CD4-positive, alpha-beta T cell treated with Interleukin-12 subunit alpha and Interleukin-12 subunit beta, for 1 hour (primary cell): ENCODE data around the gene LAMA5.

Experiments
- DNase-seq: peaks from one replicate; pipeline ENCODE4 v3.0.0-alpha.2; 2020

Gene LAMA5

DNA sequence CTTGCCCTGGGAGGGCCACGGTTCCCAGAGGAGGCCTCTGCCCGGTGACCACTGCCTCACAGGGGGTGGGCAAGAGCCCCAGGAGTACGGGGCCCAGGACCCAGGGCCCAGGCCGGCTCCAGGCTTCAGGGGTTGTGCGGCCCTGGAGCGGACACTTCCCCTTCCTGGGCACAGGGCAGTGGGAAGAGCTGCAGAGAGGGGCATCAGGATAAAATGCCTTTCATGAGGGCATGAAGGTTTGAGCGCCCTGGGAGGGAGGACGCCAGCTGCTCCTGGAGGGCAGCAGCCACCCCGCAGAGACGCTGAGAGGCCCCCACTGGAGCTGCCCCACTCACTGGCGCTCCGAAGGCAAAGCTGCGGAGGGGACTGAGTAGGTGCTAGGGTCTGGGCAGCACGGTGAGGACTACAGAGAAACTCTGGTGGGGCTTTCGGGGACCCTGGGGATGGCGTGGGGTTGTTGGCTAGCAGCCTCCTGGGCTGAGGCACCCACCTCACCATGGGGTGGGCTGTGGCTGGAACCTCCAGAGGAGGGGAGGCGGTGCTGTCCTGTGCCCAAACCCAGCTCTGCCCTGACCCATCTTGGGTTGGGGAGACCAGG lies 10.4 kb downstream of the LAMA5 start:
- no peak for DNase-seq

GRCh38 chr20:62355878-62356588 lies 11.1 kb downstream of the LAMA5 start:
- DNase-seq = no peak

GRCh38 chr20:62355516-62355877 lies 11.6 kb downstream of the LAMA5 start:
- DNase-seq = no peak

DNA sequence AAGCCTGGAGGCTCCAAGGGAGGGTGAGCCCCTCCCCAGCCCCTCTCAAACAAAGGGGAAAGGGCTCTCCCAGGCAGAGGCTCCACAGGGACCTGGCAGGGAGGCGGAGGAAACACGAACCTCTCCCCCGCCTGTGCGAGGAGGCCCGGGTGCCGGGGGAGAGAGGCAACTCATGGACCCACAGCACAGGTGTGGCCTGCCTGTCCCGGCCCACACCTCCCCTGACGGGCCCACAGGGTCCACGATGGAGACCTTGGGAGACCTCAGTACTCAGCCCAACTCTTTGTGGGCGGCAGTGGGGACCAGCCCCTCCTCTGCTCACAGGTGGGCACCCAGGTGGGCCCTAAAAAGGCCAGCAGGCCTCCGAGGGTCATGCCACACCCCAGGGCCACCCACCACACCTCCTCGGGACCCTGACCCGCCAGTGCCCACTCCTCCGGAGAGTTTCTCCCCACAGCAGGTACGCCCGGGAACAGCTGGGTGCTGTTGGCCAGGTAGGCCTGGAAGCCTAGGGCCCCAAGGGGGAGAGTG lies 12.2 kb downstream of the LAMA5 start:
- no peak for DNase-seq

DNA sequence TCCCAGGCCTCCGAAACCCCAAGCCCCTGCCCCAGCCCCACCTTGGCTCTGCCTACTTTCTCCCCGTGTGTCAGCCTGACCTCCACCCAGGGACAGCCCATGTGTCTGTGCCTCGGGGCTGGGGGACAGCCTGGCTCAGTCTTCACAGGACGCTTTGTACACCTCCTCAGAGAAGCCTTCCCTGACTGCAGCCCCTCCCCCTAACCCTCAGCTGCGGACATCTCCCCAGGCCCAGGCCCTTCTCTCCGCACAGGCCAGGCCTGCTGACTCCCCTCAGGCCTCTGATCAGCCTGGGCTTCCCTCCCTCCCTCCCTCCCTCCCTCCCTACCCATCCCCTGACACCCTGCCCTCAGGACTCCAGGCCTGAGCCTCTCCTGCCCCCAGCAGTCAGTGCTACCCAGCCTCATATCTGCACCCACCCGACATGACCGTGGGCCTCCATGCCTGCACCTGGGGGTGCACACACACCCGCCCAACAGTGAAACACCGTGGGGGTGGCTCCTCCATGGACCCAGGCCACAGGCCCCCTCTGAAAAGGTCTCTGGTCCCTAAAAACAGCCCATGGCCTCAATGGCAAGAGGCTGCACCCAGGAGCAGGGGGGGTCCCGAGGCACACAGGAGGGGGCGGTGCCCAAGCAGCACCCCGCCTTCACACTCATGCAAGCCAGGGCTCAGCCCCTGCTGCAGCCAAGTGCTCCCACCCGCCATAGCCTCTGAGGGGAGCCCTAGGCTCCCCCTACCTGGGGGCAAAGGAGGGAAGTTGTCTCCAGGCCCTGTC lies 12.9 kb downstream of the LAMA5 start:
- no peak for DNase-seq

- no peak for DNase-seq
Measured at GRCh38 chr20:62353289-62354030, 13.7 kb downstream of the LAMA5 start.

- DNase-seq = no peak
Measured at GRCh38 chr20:62352402-62353288, 14.5 kb downstream of the LAMA5 start.

GRCh38 chr20:62351469-62352401 lies 15.4 kb downstream of the LAMA5 start:
- DNase-seq = no peak

- DNase-seq = no peak
Measured at GRCh38 chr20:62350629-62351422, 16.3 kb downstream of the LAMA5 start.

GRCh38 chr20:62350098-62350628 lies 16.9 kb downstream of the LAMA5 start:
- no peak for DNase-seq

DNA sequence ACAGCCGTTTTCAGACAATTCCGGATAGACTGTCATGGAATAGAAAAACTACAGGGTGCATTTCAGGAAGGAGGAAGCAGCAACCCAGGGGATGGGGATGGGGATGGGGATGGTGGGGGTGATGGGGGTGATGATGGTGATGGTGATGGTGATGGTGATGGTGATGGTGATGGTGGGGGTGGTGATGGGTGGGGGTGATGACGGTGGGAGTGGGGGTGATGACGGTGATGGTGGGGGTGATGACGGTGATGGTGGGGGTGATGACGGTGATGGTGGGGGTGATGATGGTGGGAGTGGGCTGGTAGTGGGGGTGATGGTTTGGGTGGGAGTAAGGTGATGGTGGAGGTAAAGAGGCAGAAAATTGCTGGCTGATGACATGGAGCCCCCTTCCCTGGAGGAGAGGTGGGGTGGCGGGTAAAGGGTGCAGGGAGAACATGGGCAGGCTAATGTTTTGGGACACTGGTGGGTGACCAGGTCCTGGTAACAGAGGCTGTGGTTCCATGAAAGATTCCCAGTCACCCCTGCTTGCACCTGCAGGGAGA lies 17.5 kb downstream of the LAMA5 start:
- no peak for DNase-seq

DNA sequence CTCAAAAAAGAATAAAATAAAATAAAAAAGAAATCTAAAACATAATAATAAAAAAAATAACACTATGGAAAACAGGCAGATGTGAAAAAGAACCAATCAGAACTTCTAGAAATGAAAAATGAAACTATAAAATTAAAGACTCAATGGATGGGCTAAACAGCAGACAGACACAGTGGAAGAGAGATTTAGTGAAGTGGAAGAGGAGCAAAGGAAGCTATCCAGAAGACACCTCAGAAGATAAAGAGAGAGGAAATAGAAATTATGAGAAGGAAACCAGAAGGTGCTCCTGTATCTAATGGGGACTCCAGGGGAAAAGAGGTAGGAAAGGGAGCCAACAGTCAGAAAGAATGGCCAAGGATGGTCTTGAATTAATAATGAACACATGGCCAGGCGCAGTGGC lies 18.5 kb downstream of the LAMA5 start:
- DNase-seq = no peak

GRCh38 chr20:62347445-62347844 lies 19.7 kb downstream of the LAMA5 start:
- DNase-seq = no peak

GRCh38 chr20:62347151-62347404 lies 20.0 kb downstream of the LAMA5 start:
- DNase-seq = no peak

GRCh38 chr20:62346398-62347150 lies 20.5 kb downstream of the LAMA5 start:
- DNase-seq = no peak

GRCh38 chr20:62345681-62346370 lies 21.3 kb downstream of the LAMA5 start:
- no peak for DNase-seq

DNA sequence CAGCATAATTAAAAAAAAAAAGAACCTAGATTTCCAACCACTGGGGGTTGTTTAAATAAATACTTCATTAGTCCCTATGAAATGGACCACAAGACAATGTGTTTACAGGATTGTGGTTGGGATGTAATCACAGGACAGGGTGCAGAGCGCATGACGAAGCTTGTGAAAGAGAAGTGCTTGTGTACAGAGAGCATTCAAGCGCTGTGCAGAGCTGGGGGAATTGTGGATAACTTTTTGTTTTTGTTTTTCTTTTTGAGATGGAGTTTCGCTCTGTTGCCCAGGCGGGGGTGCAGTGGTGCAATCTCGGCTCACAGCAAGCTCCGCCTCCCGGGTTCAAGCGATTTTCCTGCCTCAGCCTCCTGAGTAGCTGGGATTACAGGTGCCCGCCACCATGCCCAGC lies 22.3 kb downstream of the LAMA5 start:
- DNase-seq = no peak

GRCh38 chr20:62344092-62344491 lies 23.0 kb downstream of the LAMA5 start:
- no peak for DNase-seq
